ENCODE measurements around the gene SLC6A17.

DNA sequence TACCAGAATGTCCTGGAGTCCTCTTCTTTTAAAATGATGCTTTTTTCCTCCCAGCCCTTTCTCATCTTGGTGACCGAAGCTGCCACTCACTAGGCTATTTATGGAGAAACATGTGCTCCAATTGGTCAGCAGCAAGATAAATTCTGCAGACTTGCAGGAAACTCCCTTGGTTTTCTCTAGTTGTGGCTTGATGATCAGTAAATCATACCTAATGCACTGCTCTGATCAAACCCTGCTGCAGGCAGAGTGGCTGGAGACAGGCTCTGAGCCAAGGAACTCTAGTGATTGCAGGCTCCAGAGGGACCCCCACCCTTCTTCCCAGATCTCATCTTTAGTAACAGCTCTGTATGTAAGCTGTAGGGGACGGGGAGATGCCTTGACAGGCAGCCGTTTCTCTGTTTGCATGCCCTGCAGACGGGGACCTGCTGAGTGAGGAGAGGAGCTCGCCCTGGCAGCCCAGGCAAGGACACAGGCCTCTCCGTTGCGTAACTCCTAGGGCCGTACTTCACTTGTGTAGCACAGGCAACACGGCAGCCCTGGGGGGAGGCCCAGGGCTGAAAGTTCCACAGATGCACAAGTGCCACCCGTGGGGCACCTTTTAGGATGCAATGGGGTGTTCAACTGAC lies 14.5 kb downstream of the SLC6A17 start:
- TF ChIP-seq POU6F1 (CRISPR knock-in tag; IDR thresholded peaks at IDR 0.05; ENCODE audit: borderline replicate concordance, low read depth) (no peak), ZNF70 (CRISPR knock-in tag; IDR thresholded peaks at IDR 0.05) (no peak), PATZ1 (CRISPR knock-in tag; IDR thresholded peaks at IDR 0.05; ENCODE audit: borderline replicate concordance) (no peak), ZNF8 (CRISPR knock-in tag; IDR thresholded peaks at IDR 0.05) (no peak), ZFP3 (CRISPR knock-in tag; IDR thresholded peaks at IDR 0.05) (no peak), BACH2 (CRISPR knock-in tag; IDR thresholded peaks at IDR 0.05; ENCODE audit: borderline replicate concordance) (no peak), ZC3H10 (CRISPR knock-in tag; IDR thresholded peaks at IDR 0.05) (no peak)
